Germinal center (tissue), 1 donor: Measurements from ENCODE around the gene SMYD5.

ENCODE experiments used
- DNase-seq: peaks from one replicate; pipeline ENCODE4 v3.0.0; 2012; ENCODE audit warnings: mixed read lengths, low spot score

Gene SMYD5

GRCh38 chr2:73205611-73206010 lies 8.4 kb upstream of the SMYD5 start:
- no peak for DNase-seq

GRCh38 chr2:73208258-73208657 lies 5.8 kb upstream of the SMYD5 start:
- no peak for DNase-seq

- DNase-seq: no peak
Measured at GRCh38 chr2:73210019-73210418, 4.0 kb upstream of the SMYD5 start.

GRCh38 chr2:73210696-73211095 lies 3.3 kb upstream of the SMYD5 start:
- no peak for DNase-seq

GRCh38 chr2:73212098-73212447 lies 2.0 kb upstream of the SMYD5 start:
- DNase-seq: no peak

- DNase-seq: peak; percentile 85
Measured at GRCh38 chr2:73212448-73213176, 1.4 kb upstream of the SMYD5 start.

- DNase-seq: no peak
Measured at GRCh38 chr2:73215254-73215653, 1.2 kb downstream of the SMYD5 start.

- DNase-seq: no peak
Measured at GRCh38 chr2:73217160-73217559, 3.1 kb downstream of the SMYD5 start.

GRCh38 chr2:73217826-73218225 lies 3.8 kb downstream of the SMYD5 start:
- no peak for DNase-seq

GRCh38 chr2:73218298-73218697 lies 4.3 kb downstream of the SMYD5 start:
- no peak for DNase-seq

- no peak for DNase-seq
Measured at GRCh38 chr2:73223821-73224220, 9.8 kb downstream of the SMYD5 start.

- DNase-seq: no peak
Measured at GRCh38 chr2:73225513-73226360, 11.7 kb downstream of the SMYD5 start.

GRCh38 chr2:73227086-73227485 lies 13.0 kb downstream of the SMYD5 start:
- no peak for DNase-seq

GRCh38 chr2:73228631-73229030 lies 14.6 kb downstream of the SMYD5 start:
- no peak for DNase-seq

GRCh38 chr2:73232403-73233153 lies 18.5 kb downstream of the SMYD5 start:
- DNase-seq: peak; percentile 44

GRCh38 chr2:73233154-73233931 lies 19.3 kb downstream of the SMYD5 start, which contains the start of gene PRADC1:
PRADC1 (minus strand) TSS chr2:73233239; CDS start chr2:73233160, 79 bp downstream.
- DNase-seq: peak; percentile 99

GRCh38 chr2:73233932-73234832 lies 20.1 kb downstream of the SMYD5 start, which contains the start of gene CCT7:
CCT7 (plus strand) TSS chr2:73234308; CDS start chr2:73234379, 71 bp downstream.
- DNase-seq: peak; percentile 90

- no peak for DNase-seq
Measured at GRCh38 chr2:73235315-73236028, 21.4 kb downstream of the SMYD5 start.

GRCh38 chr2:73237168-73237567 lies 23.1 kb downstream of the SMYD5 start:
- DNase-seq: no peak

- no peak for DNase-seq
Measured at GRCh38 chr2:73238149-73238548, 24.1 kb downstream of the SMYD5 start.
